ENCODE results near the gene POU6F2. TPM values are rescaled to one million over a fixed set of nuclear protein-coding genes. Genes with fewer than 3 reads are reported as not detected.

POU6F2 gene
- total and polyA plus RNA-seq, 2 donors (not counting 1 experiment from before 2014, with no cell fraction given): under 0.01 TPM; not detected in 1

DNA sequence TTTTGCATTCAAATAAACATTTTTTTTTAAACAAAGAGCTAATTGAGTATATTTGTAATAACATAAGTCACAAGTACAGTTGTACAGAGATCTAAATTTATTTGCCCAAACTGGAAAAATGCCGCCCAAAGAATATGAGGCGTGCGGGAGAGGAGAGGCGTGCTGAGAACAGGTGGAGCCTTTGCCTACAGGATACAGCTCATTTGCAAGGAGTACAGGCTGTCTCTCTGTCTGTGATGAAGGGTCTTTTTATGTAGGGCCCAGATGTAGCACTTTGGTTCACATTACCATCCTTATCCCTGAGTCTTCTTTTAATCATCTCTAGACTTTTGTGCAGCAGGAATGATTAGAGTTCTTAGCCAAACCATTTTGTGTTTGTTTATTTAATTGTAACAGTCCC lies 58.2 kb downstream of the POU6F2 start:
- H3K9me3 ChIP-seq (ENCODE audit: control insufficient read depth, insufficient read depth, low read depth, low read length): no peaks in the 10 kb centered on the region
- H3K27me3 ChIP-seq (ENCODE audit: control insufficient read depth, insufficient read depth, low read length): no peaks in the 10 kb centered on the region
- H2AFZ ChIP-seq (ENCODE audit: low read length): no peak overlapping the region
- no peaks in the 10 kb centered on the region for H3K79me2 ChIP-seq (ENCODE audit: control insufficient read depth, insufficient read depth, low read length)
- no peak for DNase-seq (ENCODE audit: low read depth in 2 of 2)
- H4K20me1 ChIP-seq (ENCODE audit: control insufficient read depth, extremely low read depth, insufficient read depth, low read length): no peaks in the 10 kb centered on the region
- TF ChIP-seq, protein P1, sequence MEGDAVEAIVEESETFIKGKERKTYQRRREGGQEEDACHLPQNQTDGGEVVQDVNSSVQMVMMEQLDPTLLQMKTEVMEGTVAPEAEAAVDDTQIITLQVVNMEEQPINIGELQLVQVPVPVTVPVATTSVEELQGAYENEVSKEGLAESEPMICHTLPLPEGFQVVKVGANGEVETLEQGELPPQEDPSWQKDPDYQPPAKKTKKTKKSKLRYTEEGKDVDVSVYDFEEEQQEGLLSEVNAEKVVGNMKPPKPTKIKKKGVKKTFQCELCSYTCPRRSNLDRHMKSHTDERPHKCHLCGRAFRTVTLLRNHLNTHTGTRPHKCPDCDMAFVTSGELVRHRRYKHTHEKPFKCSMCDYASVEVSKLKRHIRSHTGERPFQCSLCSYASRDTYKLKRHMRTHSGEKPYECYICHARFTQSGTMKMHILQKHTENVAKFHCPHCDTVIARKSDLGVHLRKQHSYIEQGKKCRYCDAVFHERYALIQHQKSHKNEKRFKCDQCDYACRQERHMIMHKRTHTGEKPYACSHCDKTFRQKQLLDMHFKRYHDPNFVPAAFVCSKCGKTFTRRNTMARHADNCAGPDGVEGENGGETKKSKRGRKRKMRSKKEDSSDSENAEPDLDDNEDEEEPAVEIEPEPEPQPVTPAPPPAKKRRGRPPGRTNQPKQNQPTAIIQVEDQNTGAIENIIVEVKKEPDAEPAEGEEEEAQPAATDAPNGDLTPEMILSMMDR (conservative IDR thresholded peaks at IDR 0.05 in 1 of 2, IDR thresholded peaks at IDR 0.05 in 1 of 2; ENCODE audit: low read depth in 1 of 2, low read length in 2 of 2): no peak
- TF ChIP-seq EZH2 (IDR thresholded peaks at IDR 0.05; ENCODE audit: low read length, missing control alignments): no peak
- H3K27ac ChIP-seq (ENCODE audit: insufficient read depth, low read length): no peak overlapping the region
- H3K4me2 ChIP-seq (ENCODE audit: extremely low read depth, insufficient read depth, low read length): no peak overlapping the region
- no peaks in the 10 kb centered on the region for H3K36me3 ChIP-seq (ENCODE audit: control insufficient read depth, insufficient read depth, low read length)
- no peak overlapping the region for H3K4me3 ChIP-seq (replicated peaks in 1 of 4; ENCODE audit: control extremely low read depth in 1 of 4, insufficient read depth in 1 of 4, low read depth in 3 of 4, low read length in 4 of 4)
- no peak overlapping the region for H3K9ac ChIP-seq (ENCODE audit: insufficient read depth, low read length)
- no peaks in the 10 kb centered on the region for H3K4me1 ChIP-seq (ENCODE audit: control insufficient read depth, extremely low read depth, insufficient read depth, low read length)

DNA sequence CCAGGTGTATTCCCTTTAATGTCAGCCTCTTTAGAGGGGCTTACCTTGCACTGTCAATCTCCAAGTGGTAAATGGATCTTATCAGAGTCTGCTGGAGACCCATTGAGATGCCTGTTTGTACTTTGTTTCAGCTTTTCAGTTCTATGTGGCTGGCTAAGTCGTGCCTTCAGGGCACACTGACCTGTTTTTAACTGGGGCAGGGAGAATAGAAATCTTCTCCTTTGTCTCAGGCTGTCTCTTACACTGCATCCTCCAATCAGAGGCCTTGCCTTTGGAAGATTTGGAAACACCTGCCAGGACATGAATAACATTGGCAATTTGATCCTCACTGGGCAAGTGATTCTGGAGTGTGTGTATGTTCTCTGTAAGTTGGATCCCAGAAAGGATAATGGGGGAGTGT lies 65.0 kb downstream of the POU6F2 start:
- no peak for TF ChIP-seq EZH2 (IDR thresholded peaks at IDR 0.05; ENCODE audit: low read length, missing control alignments)
- TF ChIP-seq, protein P1 (conservative IDR thresholded peaks at IDR 0.05 in 1 of 2, IDR thresholded peaks at IDR 0.05 in 1 of 2; ENCODE audit: low read depth in 1 of 2, low read length in 2 of 2): no peak
- no peaks in the 10 kb centered on the region for H3K9me3 ChIP-seq (ENCODE audit: control insufficient read depth, insufficient read depth, low read depth, low read length)
- no peak overlapping the region for H3K4me3 ChIP-seq (replicated peaks in 1 of 4; ENCODE audit: control extremely low read depth in 1 of 4, insufficient read depth in 1 of 4, low read depth in 3 of 4, low read length in 4 of 4)
- no peak overlapping the region for H3K4me2 ChIP-seq (ENCODE audit: extremely low read depth, insufficient read depth, low read length)
- no peaks in the 10 kb centered on the region for H3K27me3 ChIP-seq (ENCODE audit: control insufficient read depth, insufficient read depth, low read length)
- H3K36me3 ChIP-seq (ENCODE audit: control insufficient read depth, insufficient read depth, low read length): no peaks in the 10 kb centered on the region
- H3K9ac ChIP-seq (ENCODE audit: insufficient read depth, low read length): no peak overlapping the region
- no peak overlapping the region for H2AFZ ChIP-seq (ENCODE audit: low read length)
- no peaks in the 10 kb centered on the region for H4K20me1 ChIP-seq (ENCODE audit: control insufficient read depth, extremely low read depth, insufficient read depth, low read length)
- H3K4me1 ChIP-seq (ENCODE audit: control insufficient read depth, extremely low read depth, insufficient read depth, low read length): no peaks in the 10 kb centered on the region
- H3K79me2 ChIP-seq (ENCODE audit: control insufficient read depth, insufficient read depth, low read length): no peaks in the 10 kb centered on the region
- DNase-seq (ENCODE audit: low read depth in 2 of 2): no peak
- no peak overlapping the region for H3K27ac ChIP-seq (ENCODE audit: insufficient read depth, low read length)

DNA sequence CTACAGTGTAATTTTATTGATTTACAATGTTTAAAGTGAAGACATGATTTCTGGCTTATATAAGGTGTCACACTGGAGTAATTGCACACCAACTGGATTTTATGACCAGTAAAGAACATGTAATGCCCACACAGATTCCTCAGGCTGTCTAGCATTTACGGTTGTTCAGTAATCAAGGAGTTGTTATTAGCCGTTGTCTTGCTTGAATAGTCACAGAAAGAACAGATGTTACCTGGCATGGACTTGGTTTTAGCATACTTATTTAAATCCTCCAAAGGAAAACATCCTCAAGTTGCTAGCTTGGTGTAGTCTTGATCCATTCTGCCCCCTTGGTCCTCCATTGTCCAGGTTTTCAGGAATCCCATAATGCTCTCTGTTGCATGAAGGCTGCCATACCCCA lies 65.8 kb downstream of the POU6F2 start:
- H2AFZ ChIP-seq (ENCODE audit: low read length): no peak overlapping the region
- no peaks in the 10 kb centered on the region for H3K4me1 ChIP-seq (ENCODE audit: control insufficient read depth, extremely low read depth, insufficient read depth, low read length)
- no peak overlapping the region for H3K27ac ChIP-seq (ENCODE audit: insufficient read depth, low read length)
- no peaks in the 10 kb centered on the region for H3K9me3 ChIP-seq (ENCODE audit: control insufficient read depth, insufficient read depth, low read depth, low read length)
- H3K79me2 ChIP-seq (ENCODE audit: control insufficient read depth, insufficient read depth, low read length): no peaks in the 10 kb centered on the region
- no peaks in the 10 kb centered on the region for H3K27me3 ChIP-seq (ENCODE audit: control insufficient read depth, insufficient read depth, low read length)
- no peaks in the 10 kb centered on the region for H4K20me1 ChIP-seq (ENCODE audit: control insufficient read depth, extremely low read depth, insufficient read depth, low read length)
- TF ChIP-seq EZH2 (IDR thresholded peaks at IDR 0.05; ENCODE audit: low read length, missing control alignments): no peak
- TF ChIP-seq, protein P1 (conservative IDR thresholded peaks at IDR 0.05 in 1 of 2, IDR thresholded peaks at IDR 0.05 in 1 of 2; ENCODE audit: low read depth in 1 of 2, low read length in 2 of 2): no peak
- H3K4me2 ChIP-seq (ENCODE audit: extremely low read depth, insufficient read depth, low read length): no peak overlapping the region
- H3K4me3 ChIP-seq (replicated peaks in 1 of 4; ENCODE audit: control extremely low read depth in 1 of 4, insufficient read depth in 1 of 4, low read depth in 3 of 4, low read length in 4 of 4): no peak overlapping the region
- H3K9ac ChIP-seq (ENCODE audit: insufficient read depth, low read length): no peak overlapping the region
- no peaks in the 10 kb centered on the region for H3K36me3 ChIP-seq (ENCODE audit: control insufficient read depth, insufficient read depth, low read length)
- no peak for DNase-seq (ENCODE audit: low read depth in 2 of 2)

Data from fibroblast of lung (primary cell).